HG03342 (cell line): ENCODE measurements around the gene KPNA1.

ENCODE experiments used
- ATAC-seq: cut with Tn5 transposase; IDR thresholded peaks from one replicate; pipeline ENCODE4 v1.9.1; 2021; ENCODE audit warnings: mild to moderate bottlenecking, moderate library complexity; ENCODE audit not compliant: unreplicated experiment

KPNA1 gene

DNA sequence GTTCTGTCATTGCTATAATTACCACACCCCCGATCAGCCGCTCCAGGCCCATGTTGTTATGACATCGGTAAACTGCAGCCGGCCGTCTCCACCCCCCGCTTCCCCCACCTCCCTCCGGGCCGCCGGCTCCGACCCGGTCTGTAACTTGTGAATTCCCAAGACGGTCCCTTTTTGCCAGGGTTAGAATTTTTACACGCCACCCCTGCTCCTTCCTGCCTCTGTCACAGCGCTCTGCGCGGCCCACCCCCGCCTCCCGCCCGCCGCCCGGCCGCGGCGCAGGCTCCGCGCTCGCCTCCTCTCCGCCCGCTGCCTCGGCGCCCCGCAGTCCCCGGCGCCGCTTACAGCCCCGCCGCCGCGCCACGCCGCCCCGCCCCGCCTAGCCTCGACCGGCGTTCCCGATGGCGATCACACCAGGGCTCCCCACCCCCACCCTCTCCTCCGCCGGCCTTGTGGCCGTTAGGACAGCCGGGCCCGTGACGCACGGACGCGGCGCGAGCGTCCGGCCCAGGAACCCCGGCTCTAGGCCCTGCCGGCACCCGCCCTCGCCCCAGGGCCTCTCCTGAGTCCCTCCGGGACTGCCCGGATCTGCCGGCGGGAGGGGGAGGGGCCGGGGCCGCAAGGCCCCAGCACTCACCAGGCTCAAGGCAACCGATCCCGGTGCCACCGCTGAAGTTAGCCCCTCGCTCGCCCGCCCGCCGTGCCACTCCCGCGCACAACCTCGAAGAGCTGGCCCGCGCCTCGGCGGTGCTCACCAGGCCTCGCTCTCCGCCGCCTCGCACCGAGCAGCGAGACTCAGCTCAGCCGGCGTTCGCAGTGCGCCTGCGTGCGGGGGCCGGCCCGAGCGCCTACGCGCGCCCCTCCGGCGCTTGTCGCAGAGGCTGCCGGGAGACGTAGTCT is at the start of gene KPNA1:
KPNA1 (minus strand) TSS at position 817 of the 897 bp plus-strand sequence. CDS start 18,374 bp downstream, outside the sequence.
- ATAC-seq: peak; percentile 86

DNA sequence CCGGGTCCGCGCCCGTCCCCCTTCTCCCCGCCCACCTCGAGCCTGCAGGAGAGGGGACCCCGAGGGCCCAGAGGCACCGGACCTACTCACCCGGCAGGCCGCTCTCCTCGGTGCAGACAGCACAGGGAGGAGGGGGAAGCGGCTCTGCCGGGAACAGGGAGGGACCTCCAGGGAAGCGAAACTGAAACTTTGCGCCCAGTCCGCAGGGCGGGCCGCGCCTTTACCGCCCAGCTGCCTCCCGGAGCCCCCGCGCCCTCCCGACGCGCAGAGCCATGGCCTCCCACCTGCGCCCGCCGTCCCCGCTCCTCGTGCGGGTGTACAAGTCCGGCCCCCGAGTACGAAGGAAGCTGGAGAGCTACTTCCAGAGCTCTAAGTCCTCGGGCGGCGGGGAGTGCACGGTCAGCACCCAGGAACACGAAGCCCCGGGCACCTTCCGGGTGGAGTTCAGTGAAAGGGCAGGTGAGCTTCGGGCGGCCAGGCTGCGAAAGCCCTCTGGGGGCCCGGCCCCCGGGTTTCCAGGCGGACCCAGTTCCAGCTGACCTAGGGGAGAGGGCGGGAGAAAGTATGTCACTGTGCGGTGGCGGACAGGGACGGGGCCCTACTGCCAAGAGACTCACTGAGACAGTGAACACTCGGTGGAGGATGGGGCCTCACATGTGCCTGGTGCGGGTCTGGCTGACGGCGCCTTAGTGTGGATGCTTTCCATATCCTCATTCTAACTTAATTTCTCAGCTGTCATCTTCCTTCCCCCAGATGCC is 49.6 kb upstream of the KPNA1 start, which contains the start of the genes DTX3L and PARP9:
DTX3L (plus strand) TSS at position 184 of the 758 bp plus-strand sequence; CDS start at position 273, 89 bp downstream.
PARP9 (minus strand) TSS at position 146 of the 758 bp plus-strand sequence. CDS start 4,680 bp downstream, outside the sequence.
- ATAC-seq: peak; percentile 72

DNA sequence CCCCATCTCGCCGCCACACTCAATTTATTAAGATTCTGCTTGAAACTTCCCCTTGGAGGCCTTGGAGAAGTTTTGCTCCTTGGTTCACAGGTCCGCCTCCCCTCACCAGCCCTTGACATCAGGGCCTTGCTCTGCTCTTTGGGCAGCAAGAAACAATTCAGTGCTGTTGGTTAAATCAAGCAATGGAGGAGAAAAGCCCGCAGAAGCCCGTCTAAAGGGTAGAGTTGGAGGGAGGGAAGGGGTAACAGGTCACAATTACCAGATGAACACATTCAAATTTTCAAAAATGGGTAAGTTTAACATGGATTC is 48.9 kb upstream of the KPNA1 start:
- no peak for ATAC-seq

DNA sequence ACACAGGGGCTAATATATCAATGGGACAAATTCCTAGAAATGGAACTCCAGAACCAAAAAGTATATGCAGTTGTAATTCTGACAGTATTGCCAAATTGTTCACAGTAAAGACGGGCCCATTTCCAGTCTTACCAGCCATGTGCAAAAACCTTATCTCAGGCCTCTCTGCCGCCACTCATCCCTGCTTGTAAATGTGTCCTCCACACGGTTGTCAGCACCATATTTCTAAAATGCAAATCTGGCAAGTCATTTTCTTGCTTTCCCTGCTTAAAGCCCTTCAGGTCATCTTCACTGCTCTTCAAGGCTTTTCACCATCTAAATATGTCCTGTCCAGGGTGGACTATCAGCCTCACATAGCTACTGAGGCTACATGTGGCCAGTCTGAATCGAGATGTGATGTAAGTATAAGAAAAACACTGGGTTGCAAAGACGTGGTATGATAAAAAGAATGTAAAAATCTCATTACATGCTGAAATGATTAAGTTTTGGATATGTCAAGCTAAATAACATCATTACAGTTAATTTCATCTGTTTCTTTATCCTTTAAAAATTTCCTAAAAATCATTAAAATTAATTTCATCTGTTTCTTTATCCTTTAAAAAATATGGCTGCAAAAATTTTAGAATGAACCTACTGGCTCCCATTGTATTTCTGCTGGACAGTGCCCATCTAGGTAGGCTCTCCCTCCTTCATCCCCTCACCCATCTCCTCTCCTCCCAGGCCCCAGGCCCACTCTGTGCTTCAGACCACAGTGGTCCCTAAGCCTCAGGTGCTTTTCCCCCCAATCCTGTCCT is 48.4 kb upstream of the KPNA1 start:
- ATAC-seq: no peak

DNA sequence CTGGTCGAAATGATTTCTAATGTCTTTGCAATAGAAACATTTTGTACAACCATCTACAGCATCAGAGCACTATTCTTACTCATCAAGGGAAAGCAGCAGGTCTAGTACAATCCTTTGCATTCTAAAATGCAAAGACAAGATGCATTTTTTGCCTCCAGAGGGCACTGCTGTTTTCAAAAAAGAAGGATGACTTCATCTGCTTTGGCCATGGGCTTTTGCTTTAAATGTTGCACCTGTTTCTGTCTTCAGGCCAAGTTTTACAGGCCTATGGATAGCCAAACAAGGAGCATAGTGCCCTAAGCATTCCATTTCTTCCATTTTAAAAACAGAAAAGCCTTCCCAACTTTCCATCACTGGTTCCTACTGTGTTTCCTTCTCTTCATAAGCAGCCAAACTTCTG is 45.9 kb upstream of the KPNA1 start:
- ATAC-seq: peak; percentile 38

DNA sequence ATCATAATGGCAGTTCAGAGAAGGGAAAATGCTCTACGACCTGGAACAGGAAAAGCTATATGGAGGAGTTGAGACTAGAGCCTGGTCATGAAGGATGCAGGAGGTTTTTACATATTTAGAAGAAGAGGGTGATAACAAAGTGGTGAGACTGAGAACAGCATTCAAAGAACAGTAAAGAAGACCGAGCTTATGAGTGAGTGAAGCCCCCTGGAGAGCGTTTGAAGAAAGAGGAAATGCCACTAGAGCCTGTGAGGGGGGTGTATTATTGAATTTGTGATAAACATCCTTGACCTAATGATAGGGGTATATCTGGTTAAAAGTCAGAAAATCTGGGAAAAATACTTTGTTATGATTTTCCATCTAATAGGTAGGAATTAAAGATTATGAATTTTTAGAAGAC is 45.2 kb upstream of the KPNA1 start:
- no peak for ATAC-seq

DNA sequence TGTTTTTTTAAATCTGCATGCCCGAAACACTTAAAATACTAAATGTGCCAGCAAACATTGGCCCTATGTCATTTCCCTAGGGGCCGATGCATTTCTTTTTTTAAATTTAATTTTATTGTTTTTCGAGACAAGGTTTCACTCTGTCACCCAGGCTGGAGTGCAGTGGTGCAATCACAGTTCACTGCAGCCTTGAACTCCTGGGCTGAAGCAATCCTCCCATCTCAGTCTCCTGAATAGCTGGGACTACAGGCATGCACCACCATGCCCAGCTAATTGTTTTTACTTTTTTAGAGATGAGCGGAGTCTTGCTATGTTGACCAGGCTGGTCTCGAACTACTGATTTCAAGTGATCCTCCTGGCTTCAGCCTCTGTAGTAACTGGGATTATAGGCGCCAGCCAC is 43.9 kb upstream of the KPNA1 start:
- no peak for ATAC-seq

DNA sequence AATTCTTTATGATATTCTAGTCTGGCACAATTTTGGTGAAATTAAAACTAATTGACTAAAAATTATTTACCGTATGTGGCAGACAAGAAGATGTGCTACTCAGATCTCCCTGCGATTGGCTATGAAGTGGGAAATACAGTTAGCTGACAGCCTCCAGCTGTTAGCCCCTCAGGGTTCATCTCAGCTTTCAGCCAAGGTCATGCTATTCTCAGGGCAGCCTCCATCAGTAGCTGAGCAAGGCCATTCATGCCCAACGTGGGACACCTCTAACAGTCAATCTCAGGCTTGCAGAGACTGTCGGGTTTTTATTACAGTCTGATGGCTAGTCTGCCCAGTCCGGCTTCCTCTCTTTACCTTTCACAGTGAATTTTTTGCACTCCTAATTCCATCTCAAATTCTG is 42.6 kb upstream of the KPNA1 start:
- no peak for ATAC-seq

DNA sequence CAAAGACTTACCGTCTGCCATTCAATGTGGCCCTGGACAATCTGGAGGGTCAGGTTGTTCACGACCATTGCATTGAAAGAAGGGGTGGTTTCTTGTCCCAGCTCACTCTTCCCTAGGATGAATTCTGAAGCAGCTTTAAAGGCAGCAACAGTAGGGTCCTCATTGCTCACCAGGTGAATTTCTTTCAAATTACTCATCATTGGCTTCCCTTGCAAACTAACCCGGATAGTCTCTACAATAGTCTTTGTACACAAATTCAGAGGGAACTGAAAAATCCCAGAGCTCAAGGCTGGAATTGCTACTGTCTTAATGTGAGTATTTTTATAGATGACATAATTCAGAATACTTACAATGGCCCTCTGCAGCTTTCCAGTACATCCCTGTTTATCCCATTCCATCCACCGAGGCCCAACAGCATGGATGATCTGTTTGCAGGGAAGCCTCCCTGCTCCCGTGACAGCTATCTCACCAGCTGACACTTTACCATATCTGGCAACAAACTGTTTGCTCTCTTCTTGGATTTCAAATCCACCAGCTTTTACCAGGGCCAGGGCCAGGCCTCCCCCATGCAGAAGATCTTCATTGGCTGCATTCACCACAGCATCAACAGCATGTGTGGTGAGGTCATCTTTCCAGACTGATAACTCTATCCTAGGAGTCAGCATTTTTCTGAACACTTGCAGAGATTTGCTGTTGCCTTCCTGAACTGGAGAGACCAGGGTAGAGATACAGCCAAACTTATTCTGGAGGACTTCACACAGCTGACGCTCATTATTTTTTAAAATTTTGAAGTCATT is 40.7 kb upstream of the KPNA1 start:
- no peak for ATAC-seq

DNA sequence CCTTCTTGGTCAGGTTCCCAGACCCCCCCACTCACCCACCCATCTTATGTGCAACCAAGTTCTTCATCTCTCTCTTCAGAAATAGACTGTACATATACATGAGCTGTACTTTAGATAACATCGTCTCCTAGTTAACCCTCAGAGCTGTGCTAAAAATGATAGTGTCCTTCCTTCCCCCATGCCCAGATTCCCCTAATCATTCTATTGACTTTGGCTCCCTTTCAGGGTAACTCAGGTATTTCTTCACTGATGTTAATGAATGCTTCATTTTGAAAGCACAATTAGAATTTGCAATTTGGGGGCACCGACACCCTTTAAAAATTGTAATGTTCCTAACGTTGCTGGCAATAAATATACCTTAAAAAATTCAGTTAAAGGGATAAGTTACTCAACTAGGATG is 38.4 kb upstream of the KPNA1 start:
- no peak for ATAC-seq

DNA sequence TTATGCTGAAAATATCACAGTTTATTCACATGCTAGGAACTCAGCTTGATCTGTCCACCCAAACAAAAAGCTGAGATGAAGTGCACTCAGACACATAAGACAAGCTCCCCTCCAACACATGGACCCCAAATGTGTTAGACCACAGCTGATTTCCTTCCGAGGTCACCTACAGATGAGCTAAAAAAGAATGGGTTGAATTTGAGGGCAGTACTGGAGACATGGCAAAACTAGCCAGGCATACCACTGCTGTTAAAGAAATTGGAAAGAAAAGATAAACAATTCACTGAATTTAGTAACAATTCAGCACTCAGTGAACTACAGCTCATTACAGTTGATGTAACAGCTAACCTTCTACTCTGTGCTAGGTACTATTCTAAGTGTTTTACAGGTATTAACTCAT is 33.9 kb upstream of the KPNA1 start:
- ATAC-seq: no peak

DNA sequence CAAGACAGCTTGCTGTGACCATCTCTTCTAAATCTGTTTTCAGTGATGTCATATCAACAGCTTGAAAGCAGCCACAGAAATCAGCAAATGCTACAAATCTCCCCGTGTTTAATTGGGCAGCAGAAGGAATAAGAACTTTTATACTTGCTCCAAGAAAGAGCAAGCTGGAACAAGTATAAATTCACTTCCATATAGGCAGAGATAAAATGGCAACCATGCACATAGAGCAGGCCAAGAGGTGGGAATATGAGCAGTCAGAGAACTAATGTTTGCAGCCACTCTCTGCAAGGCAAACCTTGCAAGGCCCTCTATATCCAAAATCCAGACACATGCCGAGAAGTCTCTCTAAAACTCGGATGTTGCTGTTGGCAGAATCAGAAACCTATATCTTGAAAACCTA is 33.3 kb upstream of the KPNA1 start:
- ATAC-seq: no peak

DNA sequence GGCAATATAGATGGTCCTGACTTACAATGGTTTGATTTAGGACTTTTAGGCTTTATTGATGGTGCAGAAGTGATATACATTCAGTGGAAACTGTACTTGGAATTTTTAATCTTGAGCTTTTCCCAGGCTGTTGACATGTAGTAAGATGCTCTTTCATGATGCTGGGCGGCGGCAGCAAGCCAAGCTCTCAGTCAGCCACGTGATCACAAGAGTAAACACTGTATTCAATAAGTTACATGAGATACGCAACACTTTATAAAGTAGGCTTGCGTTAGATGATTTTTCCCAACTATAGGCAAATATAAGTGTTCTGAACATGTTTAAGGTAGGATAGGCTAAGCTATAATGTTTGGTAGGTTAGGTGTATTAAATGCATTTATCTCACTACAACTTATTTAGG is 31.4 kb upstream of the KPNA1 start:
- no peak for ATAC-seq

DNA sequence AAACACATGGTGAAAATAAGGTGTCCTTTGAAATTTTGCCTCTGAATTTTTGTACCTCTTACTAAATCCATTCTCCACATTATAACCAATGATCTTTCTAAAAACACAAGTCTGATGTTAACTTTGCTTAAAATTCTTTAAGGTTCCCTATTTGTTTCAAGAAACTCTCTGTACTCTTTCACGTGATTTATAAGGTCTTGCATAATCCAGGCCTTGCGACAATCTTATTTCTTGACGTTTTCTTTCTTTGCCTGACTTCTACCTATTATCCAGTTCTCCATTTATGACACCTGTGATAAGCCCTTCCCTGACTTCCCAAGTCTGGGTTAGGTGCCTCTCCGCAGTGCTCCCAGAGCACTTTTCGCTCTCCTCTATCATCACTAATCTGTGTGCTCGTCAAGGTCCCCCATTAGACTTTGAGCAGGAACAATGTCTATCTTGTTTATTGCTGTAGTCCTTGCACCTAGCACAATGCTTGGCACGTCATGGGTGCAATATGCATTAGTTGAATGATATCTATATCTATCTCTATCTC is 24.3 kb upstream of the KPNA1 start:
- no peak for ATAC-seq

DNA sequence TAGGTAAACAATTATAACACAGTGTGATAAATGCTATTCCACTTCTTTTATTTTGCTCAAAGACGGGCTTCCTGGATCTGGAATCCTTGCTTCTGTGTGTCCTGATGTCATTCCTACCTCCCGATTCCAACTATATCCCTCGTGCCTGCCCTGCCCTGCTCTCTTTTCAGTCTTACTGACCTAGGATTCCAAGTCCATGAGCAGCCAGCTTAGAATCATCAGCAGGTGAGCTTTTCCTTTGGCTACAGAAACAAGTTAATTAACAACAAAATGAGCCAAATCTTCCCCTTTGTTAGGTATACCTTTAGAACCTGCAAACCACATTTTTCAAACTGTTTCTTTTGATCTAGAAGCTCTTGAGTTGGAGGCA is 21.9 kb upstream of the KPNA1 start:
- no peak for ATAC-seq

DNA sequence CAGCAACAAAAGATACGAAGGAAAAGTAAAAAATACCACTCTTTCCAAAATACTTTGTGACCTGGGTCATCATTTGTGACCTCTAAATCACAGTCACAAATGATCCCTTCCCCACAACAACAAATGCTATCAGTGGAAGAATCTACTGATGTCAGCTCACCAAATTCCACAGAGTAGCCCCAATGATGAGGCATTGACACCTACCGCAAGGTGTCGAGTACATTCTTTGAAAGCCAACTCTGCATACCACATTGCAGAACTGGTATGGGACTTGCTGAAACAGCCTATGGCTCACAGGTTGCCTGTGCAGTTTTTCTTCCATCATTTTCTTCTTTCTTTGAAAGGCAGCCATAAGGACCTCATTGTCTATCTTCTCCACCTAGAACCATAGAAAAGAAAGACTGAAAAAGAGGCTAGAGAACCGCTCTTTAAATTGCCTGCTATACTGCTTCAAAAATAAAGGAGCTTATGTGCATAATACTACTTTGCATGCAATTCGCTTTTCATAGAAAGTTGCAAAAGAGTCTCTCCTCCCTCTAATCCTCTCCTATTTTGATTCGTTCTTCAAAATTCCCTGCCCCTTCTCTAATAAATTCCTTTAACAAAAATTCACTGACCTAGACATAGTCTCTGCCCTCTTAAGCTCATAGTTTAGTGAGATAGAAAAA is 21.4 kb upstream of the KPNA1 start:
- ATAC-seq: no peak

DNA sequence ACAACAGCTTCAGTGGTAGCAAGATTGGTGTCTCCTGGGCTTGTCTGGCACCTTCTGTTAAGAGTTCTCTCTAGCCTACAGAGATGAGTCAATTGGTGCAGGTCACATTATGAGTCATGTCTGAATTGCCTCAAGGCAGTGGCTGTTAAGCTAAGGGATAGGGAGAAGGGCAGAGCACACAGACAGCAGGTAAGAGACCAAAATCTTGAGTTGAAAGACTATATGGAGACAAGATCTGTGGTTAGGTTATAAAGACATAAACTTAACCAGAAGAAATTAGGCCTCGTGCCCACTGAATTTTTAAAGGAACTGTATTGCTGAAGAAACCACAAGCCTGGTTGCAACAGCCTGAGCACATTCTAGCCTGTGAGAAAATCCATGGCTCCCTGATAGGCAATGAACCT is 19.2 kb upstream of the KPNA1 start:
- ATAC-seq: peak; percentile 99

DNA sequence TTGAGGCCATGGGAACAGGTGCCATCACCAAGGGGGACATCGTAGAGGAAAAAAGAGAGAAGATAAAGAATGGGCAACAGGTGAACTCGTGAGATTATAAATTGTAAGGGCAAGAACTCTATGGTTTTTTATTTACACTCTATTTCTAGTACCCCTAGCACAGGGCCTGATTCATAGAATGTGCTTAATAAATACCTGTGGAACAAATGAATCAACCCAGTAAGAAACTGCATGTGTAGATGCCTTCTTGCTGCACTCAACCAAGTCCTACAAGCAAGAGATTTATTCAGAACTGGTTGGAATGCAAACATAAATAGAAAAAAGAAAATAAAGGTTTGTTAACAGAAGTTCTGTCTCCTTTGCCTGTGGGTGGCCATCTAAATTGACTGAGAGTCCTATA is 18.7 kb upstream of the KPNA1 start:
- ATAC-seq: no peak

DNA sequence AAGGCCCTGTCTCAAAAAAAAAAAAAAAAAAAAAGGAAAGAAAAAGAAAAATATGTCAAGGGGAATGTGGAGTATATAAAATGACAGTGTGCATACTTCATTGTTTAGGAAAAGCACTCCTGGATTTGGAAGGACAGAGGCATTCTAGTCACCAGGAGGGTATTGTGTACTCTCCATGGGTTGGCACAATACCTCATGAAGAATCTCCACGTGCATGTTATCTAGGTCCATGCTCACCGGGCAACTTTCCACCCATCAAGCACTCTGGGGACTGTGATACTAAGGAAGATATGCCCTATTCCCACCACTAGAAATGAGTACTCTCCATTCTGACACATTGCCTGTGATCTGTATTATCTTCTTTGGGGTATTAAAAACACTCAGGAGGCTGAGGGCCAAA is 15.4 kb upstream of the KPNA1 start:
- no peak for ATAC-seq

DNA sequence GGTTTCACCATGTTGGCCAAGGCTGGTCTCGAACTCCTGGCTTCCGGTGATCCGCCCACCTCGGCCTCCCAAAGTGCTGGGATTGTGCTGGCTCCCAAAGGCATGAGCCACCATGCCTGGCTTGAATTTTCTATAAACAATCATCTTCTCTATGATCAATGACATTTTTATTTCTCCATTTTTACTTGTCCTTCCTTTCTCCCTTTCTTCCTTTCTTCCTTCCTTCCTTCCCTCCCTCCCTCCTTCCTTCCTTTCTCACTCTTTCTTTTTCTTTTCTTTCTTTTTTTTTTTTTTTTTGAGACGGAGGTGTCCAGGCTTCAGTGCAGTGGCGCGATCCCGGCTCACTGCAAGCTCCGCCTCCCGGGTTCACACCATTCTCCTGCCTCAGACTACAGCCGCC is 8.6 kb upstream of the KPNA1 start:
- no peak for ATAC-seq
